ENCODE measurements around the gene PRAC2.
A peak's percentile ranks its signal among the peaks of the same experiment; 100 is the strongest.
"Not testable (repeated sequence)": the region's sequence is repeated elsewhere in the genome, so short reads cannot be mapped to it uniquely, and the experiment has no call there.

Gene PRAC2

GRCh38 chr17:48722915-48723422 lies at the start of gene PRAC2:
TSS of gene PRAC2 (plus strand) at chr17:48723185. CDS start at chr17:48724411, 1,226 bp downstream.
- no peak for DNase-seq (ENCODE audit: low read depth in 2 of 2)

- DNase-seq (ENCODE audit: low read depth in 2 of 2), result no peak
These were observed 45.9 kb upstream of the PRAC2 start for GRCh38 chr17:48676963-48677558.

- DNase-seq (ENCODE audit: low read depth in 2 of 2), result peak; percentile 61 to 67
These were observed 44.6 kb upstream of the PRAC2 start for GRCh38 chr17:48678141-48678971.

GRCh38 chr17:48679385-48680096 lies 43.4 kb upstream of the PRAC2 start:
- no peak for DNase-seq (ENCODE audit: low read depth in 2 of 2)

- DNase-seq (ENCODE audit: low read depth in 2 of 2), result no peak
These were observed 41.4 kb upstream of the PRAC2 start for GRCh38 chr17:48681609-48682008.

- DNase-seq (ENCODE audit: low read depth in 2 of 2), result no peak
These were observed 32.3 kb upstream of the PRAC2 start for GRCh38 chr17:48690655-48691054.

GRCh38 chr17:48692049-48692448 lies 30.9 kb upstream of the PRAC2 start:
- no peak for DNase-seq (ENCODE audit: low read depth in 2 of 2)

- DNase-seq (ENCODE audit: low read depth in 2 of 2), result no peak
These were observed 29.8 kb upstream of the PRAC2 start for GRCh38 chr17:48693178-48693577.

- no peak for DNase-seq (ENCODE audit: low read depth in 2 of 2)
These were observed 21.0 kb upstream of the PRAC2 start for GRCh38 chr17:48701864-48702532.

GRCh38 chr17:48704361-48705248 lies 18.4 kb upstream of the PRAC2 start:
- DNase-seq (ENCODE audit: low read depth in 2 of 2), result no peak

- DNase-seq (ENCODE audit: low read depth in 2 of 2), result no peak
These were observed 11.9 kb upstream of the PRAC2 start for GRCh38 chr17:48711128-48711527.

GRCh38 chr17:48715496-48716399 lies 7.2 kb upstream of the PRAC2 start:
- no peak for DNase-seq (ENCODE audit: low read depth in 2 of 2)

- not testable (repeated sequence) for DNase-seq (ENCODE audit: low read depth in 2 of 2)
These were observed 6.4 kb upstream of the PRAC2 start for GRCh38 chr17:48716549-48716948.

- no peak for DNase-seq (ENCODE audit: low read depth in 2 of 2)
These were observed 5.4 kb upstream of the PRAC2 start for GRCh38 chr17:48717367-48718226.

- DNase-seq (ENCODE audit: low read depth in 2 of 2), result no peak
These were observed 4.7 kb upstream of the PRAC2 start for GRCh38 chr17:48718227-48718760.

GRCh38 chr17:48718761-48719641 lies 4.0 kb upstream of the PRAC2 start:
- no peak for DNase-seq (ENCODE audit: low read depth in 2 of 2)

GRCh38 chr17:48719642-48720265 lies 3.2 kb upstream of the PRAC2 start:
- no peak for DNase-seq (ENCODE audit: low read depth in 2 of 2)

All from activated CD4-positive, alpha-beta T cell treated with anti-CD3 and anti-CD28 coated beads for 24 hours (primary cell).